Rectal smooth muscle tissue (tissue), 1 donor: ENCODE measurements around the gene NDC1.
"Not testable (repeated sequence)": the region's sequence is repeated elsewhere in the genome, so short reads cannot be mapped to it uniquely, and the experiment has no call there.

Experiments used
- H3K27ac ChIP-seq: one replicate; pipeline ENCODE4 v1.7.0; 2013; ENCODE audit warnings: low read depth, low read length, inconsistent platforms
- H3K27me3 ChIP-seq: one replicate; pipeline ENCODE4 v1.7.0; 2013; ENCODE audit warnings: low read length; ENCODE audit not compliant: control insufficient read depth, insufficient read depth
- H3K36me3 ChIP-seq: one replicate; pipeline ENCODE4 v1.7.0; 2013; ENCODE audit warnings: low read length; ENCODE audit not compliant: control insufficient read depth, insufficient read depth
- H3K4me1 ChIP-seq: one replicate; pipeline ENCODE4 v1.7.0; 2013; ENCODE audit warnings: low read length; ENCODE audit not compliant: control insufficient read depth, insufficient read depth
- H3K4me3 ChIP-seq: one replicate; pipeline ENCODE4 v1.7.0; 2013; ENCODE audit warnings: low read length
- H3K9ac ChIP-seq: one replicate; pipeline ENCODE4 v1.7.0; 2013; ENCODE audit warnings: low read length

Gene NDC1

DNA sequence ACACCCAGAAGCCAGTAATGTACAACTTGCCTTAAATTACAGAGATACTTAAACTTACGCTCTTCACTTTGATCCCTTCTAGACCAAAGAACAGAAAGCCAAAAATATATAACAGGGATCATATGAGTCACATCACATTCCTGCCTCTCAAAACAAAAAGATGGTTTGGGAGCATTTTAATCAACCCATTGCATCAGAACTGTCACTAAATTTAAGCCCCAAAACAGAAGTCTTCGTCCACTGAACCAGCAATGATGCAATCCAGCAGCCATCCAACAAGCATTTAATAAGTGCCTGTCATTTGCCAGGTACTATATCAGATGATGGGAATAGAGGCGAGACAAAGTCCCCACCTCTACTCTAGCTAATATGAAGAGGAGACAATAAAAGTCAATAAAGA lies 56.4 kb downstream of the NDC1 start:
- H3K27me3 ChIP-seq: no peaks in the 10 kb centered on the region
- H3K36me3 ChIP-seq: peaks cover 2% of the 10 kb centered on the region
- H3K27ac ChIP-seq: no peak overlapping the region
- no peaks in the 10 kb centered on the region for H3K4me1 ChIP-seq
- no peak overlapping the region for H3K9ac ChIP-seq
- H3K4me3 ChIP-seq: no peak overlapping the region

DNA sequence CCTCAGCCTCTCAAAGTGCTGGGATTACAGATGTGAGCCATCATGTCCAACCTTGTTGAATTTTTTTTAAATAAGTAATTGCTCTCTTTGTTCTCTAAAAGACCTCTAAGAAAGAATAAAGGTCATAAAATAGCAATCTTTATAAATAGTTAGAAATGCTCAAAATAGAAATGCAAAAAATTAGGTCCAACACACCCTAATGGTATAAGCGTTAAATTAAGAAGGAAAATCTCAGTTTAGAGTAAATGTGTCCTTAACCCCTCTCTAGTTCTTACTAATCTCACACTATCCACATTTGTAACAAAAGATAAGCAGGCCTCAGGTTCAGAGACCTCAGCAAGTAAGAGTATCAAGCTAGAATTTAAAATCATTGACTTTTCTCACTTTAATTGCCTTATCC lies 60.8 kb downstream of the NDC1 start:
- H3K4me1 ChIP-seq: no peaks in the 10 kb centered on the region
- no peak overlapping the region for H3K9ac ChIP-seq
- H3K4me3 ChIP-seq: no peak overlapping the region
- no peak overlapping the region for H3K27ac ChIP-seq
- no peaks in the 10 kb centered on the region for H3K27me3 ChIP-seq
- peaks cover 2% of the 10 kb centered on the region for H3K36me3 ChIP-seq

DNA sequence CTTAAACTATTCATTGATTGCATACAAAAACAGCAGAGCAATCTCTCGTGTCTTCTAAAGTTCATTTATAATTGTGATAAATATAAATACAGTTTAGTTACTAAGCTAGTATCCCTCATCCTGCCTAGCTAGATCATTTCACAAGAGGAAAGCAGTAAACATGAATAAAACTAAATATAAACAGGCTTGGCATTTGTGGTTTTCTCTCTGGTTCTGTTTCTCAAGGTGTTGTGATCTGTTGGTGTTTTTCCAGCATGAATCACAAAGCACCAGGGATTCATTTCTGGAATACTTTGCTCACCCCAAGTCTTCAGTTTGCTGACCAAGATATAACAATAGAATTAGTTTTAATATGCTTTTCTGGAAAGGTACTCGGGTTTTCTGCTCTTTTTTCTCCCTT lies 66.4 kb downstream of the NDC1 start:
- no peak overlapping the region for H3K4me3 ChIP-seq
- no peaks in the 10 kb centered on the region for H3K4me1 ChIP-seq
- H3K9ac ChIP-seq: no peak overlapping the region
- H3K36me3 ChIP-seq: no peaks in the 10 kb centered on the region
- H3K27ac ChIP-seq: no peak overlapping the region
- H3K27me3 ChIP-seq: no peaks in the 10 kb centered on the region

DNA sequence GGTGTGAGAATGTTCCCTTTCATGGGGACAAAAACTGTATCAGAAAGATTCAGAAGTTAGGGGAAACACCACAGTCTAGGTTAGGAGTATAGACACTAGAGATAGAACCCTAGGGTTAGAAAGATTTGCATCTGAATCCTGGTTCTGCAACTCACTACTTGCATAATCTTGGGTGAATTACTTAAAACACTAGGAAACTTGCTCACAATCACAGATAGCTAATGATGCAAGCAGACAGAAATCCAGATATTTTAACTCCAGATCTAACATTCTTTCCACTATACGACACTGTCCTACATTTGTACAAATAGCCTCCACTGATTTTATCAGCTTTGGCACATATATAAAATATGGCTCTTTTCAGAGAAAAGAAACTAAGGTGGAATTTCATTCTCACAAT lies 68.3 kb downstream of the NDC1 start:
- Histone ChIP-seq H3K4me3 (no peak overlapping the region), H3K36me3 (no peaks in the 10 kb centered on the region), H3K27me3 (no peaks in the 10 kb centered on the region), H3K9ac (no peak overlapping the region), H3K27ac (no peak overlapping the region), H3K4me1 (no peaks in the 10 kb centered on the region)

DNA sequence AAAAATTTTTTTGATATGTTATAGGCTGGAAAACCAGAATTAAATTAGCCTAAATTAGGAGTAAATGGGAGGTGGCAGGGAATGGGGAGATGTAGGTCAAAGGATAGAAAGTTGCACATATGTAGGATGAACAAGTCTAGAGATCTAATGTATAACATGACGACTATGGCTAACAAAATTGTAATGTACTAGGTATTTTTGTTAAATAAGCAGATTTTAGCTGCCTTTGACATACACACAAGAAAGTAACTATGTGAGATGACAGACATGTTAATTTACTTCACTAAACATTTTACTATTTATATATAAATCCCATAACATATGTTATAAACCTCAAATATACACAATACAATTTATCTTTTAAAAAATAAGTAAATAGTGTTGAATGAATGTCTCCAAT lies 68.9 kb downstream of the NDC1 start:
- H3K36me3 ChIP-seq: no peaks in the 10 kb centered on the region
- H3K27me3 ChIP-seq: no peaks in the 10 kb centered on the region
- H3K27ac ChIP-seq: no peak overlapping the region
- H3K9ac ChIP-seq: no peak overlapping the region
- H3K4me1 ChIP-seq: no peaks in the 10 kb centered on the region
- no peak overlapping the region for H3K4me3 ChIP-seq

DNA sequence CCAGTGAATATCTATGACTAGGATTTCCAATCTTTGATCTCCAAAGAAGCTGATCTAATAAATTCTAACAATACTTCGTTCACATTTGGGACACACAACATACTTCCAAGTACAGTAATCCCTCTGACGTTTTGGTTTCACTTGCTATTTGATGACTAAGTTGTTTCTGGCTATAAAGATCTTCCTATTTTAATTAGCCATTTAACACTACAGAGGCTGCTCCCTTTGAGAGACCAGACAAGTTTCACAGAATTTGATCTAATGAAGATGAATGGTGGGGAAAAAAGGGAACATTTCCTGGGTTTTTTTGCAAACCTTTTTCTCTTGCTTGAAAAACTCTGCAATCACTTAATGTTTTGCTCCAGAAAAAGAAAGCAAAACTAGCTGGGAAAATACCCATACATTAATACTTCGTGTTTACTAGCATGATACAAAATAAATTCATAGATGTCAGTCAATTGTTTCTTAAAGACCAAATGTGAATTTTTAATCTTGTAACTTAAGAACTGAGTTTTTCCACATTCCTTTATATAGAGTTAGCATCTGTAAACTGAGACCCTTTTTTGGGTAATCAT lies 71.2 kb downstream of the NDC1 start:
- H3K4me3 ChIP-seq: no peak overlapping the region
- no peak overlapping the region for H3K9ac ChIP-seq
- H3K36me3 ChIP-seq: no peaks in the 10 kb centered on the region
- no peak overlapping the region for H3K27ac ChIP-seq
- H3K4me1 ChIP-seq: no peaks in the 10 kb centered on the region
- H3K27me3 ChIP-seq: no peaks in the 10 kb centered on the region

DNA sequence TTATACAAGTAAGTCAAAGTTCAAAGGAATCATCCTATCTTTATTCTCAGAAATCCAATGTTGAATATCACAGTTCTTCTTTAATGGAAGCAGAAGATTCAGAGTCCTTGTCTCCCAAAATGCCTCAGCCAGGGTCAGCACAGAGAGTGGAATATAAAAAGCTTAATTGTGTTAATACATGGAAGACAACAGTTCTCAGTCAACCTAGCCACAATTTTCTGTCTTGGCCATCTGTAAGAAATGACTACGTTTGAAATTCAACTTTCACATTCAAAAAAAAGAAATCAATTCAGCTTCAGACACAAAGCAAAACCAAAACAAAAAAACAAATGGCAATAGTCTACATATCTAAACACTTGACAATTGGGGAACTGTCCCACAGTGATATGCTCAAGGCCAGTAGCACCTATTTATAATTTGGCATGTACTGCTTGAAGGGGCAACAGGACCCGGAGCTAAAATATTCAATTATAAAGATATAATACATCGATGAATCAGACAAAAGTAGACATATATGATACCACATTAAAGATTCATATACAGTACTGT lies 71.8 kb downstream of the NDC1 start:
- no peaks in the 10 kb centered on the region for H3K4me1 ChIP-seq
- H3K36me3 ChIP-seq: no peaks in the 10 kb centered on the region
- H3K4me3 ChIP-seq: no peak overlapping the region
- H3K9ac ChIP-seq: no peak overlapping the region
- no peaks in the 10 kb centered on the region for H3K27me3 ChIP-seq
- no peak overlapping the region for H3K27ac ChIP-seq

DNA sequence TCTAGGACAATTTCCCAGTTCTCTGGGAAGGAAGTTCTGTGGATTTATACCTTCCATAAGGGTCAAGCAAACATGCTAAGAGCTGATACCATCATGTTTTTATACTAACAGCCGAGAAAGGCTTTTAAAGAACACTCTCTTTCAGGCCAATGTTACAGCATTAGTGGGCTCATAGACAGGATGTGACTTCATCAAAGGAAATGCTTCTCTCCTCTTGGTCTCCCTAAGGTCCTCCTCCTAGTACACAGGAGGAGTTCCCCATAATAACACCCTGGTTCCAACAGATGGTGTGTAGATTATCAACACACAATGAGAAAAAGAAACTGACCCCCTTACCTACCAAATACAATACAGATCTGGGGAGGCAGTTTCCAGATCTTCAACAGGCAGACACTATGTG lies 72.4 kb downstream of the NDC1 start:
- no peaks in the 10 kb centered on the region for H3K27me3 ChIP-seq
- H3K36me3 ChIP-seq: no peaks in the 10 kb centered on the region
- no peaks in the 10 kb centered on the region for H3K4me1 ChIP-seq
- H3K9ac ChIP-seq: no peak overlapping the region
- H3K27ac ChIP-seq: no peak overlapping the region
- H3K4me3 ChIP-seq: no peak overlapping the region

DNA sequence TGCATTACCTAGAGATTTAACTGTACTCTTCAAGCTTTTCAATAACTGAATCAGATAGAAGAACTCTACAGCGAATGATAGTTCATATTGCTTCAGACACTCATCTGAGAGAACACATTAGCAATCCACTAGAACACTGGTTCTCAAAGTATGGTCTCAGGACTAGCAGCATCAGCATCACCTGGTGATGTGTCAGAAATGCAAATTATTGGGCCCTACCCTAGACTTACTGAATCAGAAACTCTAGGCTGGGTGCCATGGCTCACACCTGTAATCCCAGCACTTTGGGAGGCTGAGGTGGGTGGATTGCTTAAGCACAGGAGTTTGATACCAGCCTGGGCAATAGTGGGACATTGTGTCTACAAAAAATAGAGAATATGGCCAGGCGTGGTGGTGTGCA lies 74.2 kb downstream of the NDC1 start:
- H3K27ac ChIP-seq: no peak overlapping the region
- H3K27me3 ChIP-seq: no peaks in the 10 kb centered on the region
- H3K4me1 ChIP-seq: no peaks in the 10 kb centered on the region
- H3K4me3 ChIP-seq: no peak overlapping the region
- no peak overlapping the region for H3K9ac ChIP-seq
- H3K36me3 ChIP-seq: no peaks in the 10 kb centered on the region

DNA sequence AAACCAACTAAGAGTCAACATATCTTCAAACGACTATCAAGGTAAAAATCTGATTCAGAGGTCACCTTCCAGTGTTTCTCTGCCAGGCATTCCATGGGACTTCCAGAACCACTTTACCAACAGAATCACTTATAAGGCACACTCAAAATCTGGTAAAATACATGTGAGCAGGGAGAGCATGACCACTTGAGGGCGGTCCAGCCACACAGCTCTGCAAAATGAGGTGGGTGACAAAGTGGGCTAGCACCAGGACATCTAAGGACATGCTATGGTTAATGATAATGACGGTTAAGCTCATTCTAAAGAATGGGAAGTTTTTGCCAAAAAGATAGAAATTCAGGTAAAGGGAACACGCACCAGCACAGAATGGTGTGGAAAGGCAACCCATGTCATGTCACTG lies 74.6 kb downstream of the NDC1 start:
- no peaks in the 10 kb centered on the region for H3K36me3 ChIP-seq
- H3K4me3 ChIP-seq: no peak overlapping the region
- no peak overlapping the region for H3K27ac ChIP-seq
- no peaks in the 10 kb centered on the region for H3K4me1 ChIP-seq
- no peak overlapping the region for H3K9ac ChIP-seq
- H3K27me3 ChIP-seq: no peaks in the 10 kb centered on the region

DNA sequence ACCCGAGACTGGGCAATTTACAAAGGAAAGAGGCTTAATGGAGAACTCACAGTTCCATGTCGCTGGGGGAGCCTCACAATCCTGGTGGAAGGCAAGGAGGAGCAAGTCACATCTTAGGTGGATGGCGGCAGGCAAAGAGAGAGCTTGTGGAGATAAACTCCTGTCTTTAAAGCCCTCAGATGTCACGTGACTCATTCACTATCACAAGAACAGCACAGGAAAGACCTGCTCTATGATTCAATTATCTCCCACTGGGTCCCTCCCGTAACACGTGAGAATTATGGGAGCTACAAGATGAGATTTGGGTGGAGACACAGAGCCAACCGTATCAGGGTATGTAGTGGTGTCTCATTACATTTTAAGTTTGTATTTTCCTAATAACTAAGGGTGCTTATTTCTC lies 77.6 kb downstream of the NDC1 start:
- not testable (repeated sequence) for H3K4me3 ChIP-seq, H3K36me3 ChIP-seq, H3K27ac ChIP-seq, H3K27me3 ChIP-seq, H3K4me1 ChIP-seq, H3K9ac ChIP-seq

DNA sequence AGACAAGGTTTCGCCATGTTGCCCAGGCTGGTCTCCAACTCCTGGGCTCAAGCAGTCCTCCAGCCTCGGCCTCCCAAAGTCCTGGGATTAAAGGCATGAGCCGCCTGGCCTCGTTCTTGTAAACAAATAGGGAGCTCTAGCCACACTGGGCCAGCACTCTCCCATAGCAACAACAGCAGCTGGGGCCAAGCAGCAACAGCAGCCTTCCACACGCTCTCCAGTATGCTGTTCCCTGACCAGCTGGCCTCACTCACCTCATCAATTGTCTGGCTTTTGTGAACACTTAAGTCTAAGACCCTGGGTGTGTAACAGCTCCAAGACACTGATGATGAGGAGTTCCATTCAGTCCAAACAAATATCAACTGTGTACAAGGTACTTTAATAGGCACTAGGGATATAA lies 82.2 kb downstream of the NDC1 start:
- H3K9ac ChIP-seq: no peak overlapping the region
- H3K4me3 ChIP-seq: no peak overlapping the region
- H3K36me3 ChIP-seq: no peaks in the 10 kb centered on the region
- H3K4me1 ChIP-seq: no peaks in the 10 kb centered on the region
- H3K27me3 ChIP-seq: no peaks in the 10 kb centered on the region
- no peak overlapping the region for H3K27ac ChIP-seq

DNA sequence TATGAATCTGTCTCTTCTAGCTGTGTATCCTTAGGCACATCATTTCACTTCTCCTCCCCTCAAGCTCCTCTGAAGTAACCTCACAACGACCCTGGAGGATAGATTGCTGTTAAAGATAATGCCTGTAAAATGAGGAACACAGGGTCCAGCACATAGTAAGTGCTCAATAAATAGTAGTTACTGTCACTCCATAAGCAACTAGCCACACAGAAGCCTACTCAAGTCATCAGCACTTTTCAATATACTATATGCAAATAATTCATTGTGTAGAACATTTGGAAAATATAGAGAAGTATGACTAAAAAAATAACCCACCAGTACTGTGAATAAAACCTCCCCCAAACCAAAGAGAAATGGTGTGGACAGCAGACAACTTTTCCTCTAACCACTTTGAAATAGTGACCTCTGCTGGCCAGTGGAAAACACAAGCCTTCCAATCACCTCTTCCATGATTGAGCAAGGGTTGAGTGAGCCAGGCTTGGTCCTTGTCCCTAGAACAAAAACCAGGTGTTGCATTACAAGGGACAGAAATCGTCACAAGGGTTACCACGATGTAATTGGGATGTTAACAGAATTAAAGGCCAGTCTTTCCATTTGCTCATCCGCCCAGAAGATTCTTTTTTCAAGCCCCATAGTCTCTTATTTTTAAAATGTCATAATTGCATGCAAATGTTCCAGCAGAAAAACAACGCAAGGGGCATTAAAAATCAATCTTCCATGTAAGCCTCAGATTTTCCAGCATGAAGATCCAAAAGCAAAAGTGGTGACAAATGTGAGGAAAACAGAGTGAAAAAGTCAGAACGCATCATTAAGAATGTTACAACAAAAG lies 83.4 kb downstream of the NDC1 start:
- Histone ChIP-seq H3K9ac (no peak overlapping the region), H3K4me3 (no peak overlapping the region), H3K27ac (no peak overlapping the region), H3K4me1 (no peaks in the 10 kb centered on the region), H3K36me3 (no peaks in the 10 kb centered on the region), H3K27me3 (no peaks in the 10 kb centered on the region)
